OCI-LY7 (cell line): Measurements from ENCODE around the gene DUOX1. TPM values are rescaled to one million over a fixed set of nuclear protein-coding genes. Genes with fewer than 3 reads are reported as not detected.

Experiments
- BruUV-seq: library from RNA; stranded (reverse); fragments of 400-500 nt; replicated peaks from 2 replicates; lab custom pipeline; 2021; lab: Mats Ljungman, UMichigan
- CTCF ChIA-PET: fragments of 300-600 bp; sonication (Branson Sonifier 250); formaldehyde crosslinking; loops from one replicate; lab custom pipeline; 2022; ENCODE audit warnings: antibody characterized with exemption; ENCODE audit not compliant: unreplicated experiment; lab: Charles Lee
- POLR2A ChIA-PET: fragments of 300-600 bp; sonication (Branson Sonifier 250); formaldehyde crosslinking; loops from one replicate; lab custom pipeline; 2022; ENCODE audit warnings: antibody characterized with exemption; lab: Charles Lee
- DNase-seq: peaks from one replicate; pipeline ENCODE4 v3.0.0-alpha.2; 2015; ENCODE audit warnings: low spot score
- H2AFZ ChIP-seq: fragments of 200-600 bp; sonication (generic), shearing (Covaris generic); 2 replicates; pipeline ENCODE4 v1.6.1; 2014; ENCODE audit warnings: mild to moderate bottlenecking, antibody characterized with exemption, low read length, moderate library complexity
- H3K27ac ChIP-seq: fragments of 200-600 bp; sonication (generic); 2 replicates; pipeline ENCODE4 v1.5.1; 2014; ENCODE audit warnings: mixed run types, low read depth, mild to moderate bottlenecking, moderate library complexity, low read length, inconsistent platforms; ENCODE audit not compliant: poor library complexity, severe bottlenecking
- H3K36me3 ChIP-seq: fragments of 200-600 bp; sonication (generic); 2 replicates; pipeline ENCODE4 v1.6.1; 2014; ENCODE audit warnings: mild to moderate bottlenecking, antibody characterized with exemption, low read length, moderate library complexity, mixed read lengths; ENCODE audit not compliant: insufficient read depth
- H3K4me1 ChIP-seq: fragments of 200-600 bp; sonication (generic); 2 replicates; pipeline ENCODE4 v1.5.1; 2014; ENCODE audit warnings: mild to moderate bottlenecking, low read length; ENCODE audit not compliant: insufficient read depth, poor library complexity, severe bottlenecking
- H3K4me2 ChIP-seq: fragments of 200-600 bp; sonication (generic); 2 replicates; pipeline ENCODE4 v1.6.1; 2014; ENCODE audit warnings: mild to moderate bottlenecking, low read length
- H3K4me3 ChIP-seq: fragments of 200-600 bp; sonication (generic); 2 replicates; pipeline ENCODE4 v1.5.1; 2014; ENCODE audit warnings: mild to moderate bottlenecking, low read depth, low read length; ENCODE audit not compliant: poor library complexity, severe bottlenecking
- H3K79me2 ChIP-seq: fragments of 200-600 bp; sonication (generic); 2 replicates; pipeline ENCODE4 v1.6.1; 2016; ENCODE audit warnings: low read depth, mild to moderate bottlenecking, low read length, moderate library complexity, mixed read lengths; ENCODE audit not compliant: insufficient read depth
- H3K9me2 ChIP-seq: fragments of 200-600 bp; sonication (generic); 2 replicates; pipeline ENCODE4 v1.6.1; 2016; ENCODE audit warnings: mild to moderate bottlenecking, low read length, mixed read lengths; ENCODE audit not compliant: insufficient read depth
- H3K9me3 ChIP-seq: fragments of 200-600 bp; sonication (generic); 2 replicates; pipeline ENCODE4 v1.6.1; 2014; ENCODE audit warnings: mild to moderate bottlenecking, mixed run types, low read length, mixed read lengths
- H4K20me1 ChIP-seq: fragments of 200-600 bp; sonication (generic); 2 replicates; pipeline ENCODE4 v1.6.1; 2014; ENCODE audit warnings: mild to moderate bottlenecking, antibody characterized with exemption, low read length, moderate library complexity, mixed read lengths; ENCODE audit not compliant: insufficient read depth
- EZH2phosphoT487 ChIP-seq: fragments of 200-600 bp; sonication (generic); IDR thresholded peaks from 2 replicates; pipeline ENCODE4 v1.6.1; 2018; ENCODE audit warnings: low read depth, borderline replicate concordance, mild to moderate bottlenecking, mixed run types, antibody characterized with exemption, low read length, moderate library complexity, mixed read lengths
- intact Hi-C: fragments of 100-400 bp; cut with micrococcal nuclease; formaldehyde crosslinking; loops from one replicate; pipeline ENCODE4 v1.10.0; 2022; ENCODE audit not compliant: unreplicated experiment
- total RNA-seq, 2 experiments: library from RNA; depleted of rRNA in 1 of 2; stranded (reverse); fragments of >200 nt in 1 of 2; shearing (Covaris generic) in 1 of 2; gene quantifications; 2 replicates each; pipeline ENCODE4 v1.2.3, GENCODE V29; 2014 to 2022
- TF ChIP-seq, protein P1 (sequence below): fragments of 200-600 bp; sonication (generic); conservative IDR thresholded peaks from 2 replicates; pipeline ENCODE4 v1.5.1; 2014; ENCODE audit warnings: mild to moderate bottlenecking, antibody characterized with exemption, low read length, moderate library complexity, mixed read lengths

Gene DUOX1
- total RNA-seq, 2 experiments from 2014 or later = not detected

GRCh38 chr15:45114076-45114750 lies 15.6 kb upstream of the DUOX1 start, which contains the start of the genes DUOX2 and DUOXA2:
TSS of gene DUOX2 (minus strand) at chr15:45114172. CDS start at chr15:45113411, 761 bp downstream.
TSS of gene DUOXA2 (plus strand) at chr15:45114326. CDS start at chr15:45114606, 280 bp downstream.
- Histone ChIP-seq H3K36me3 (no peaks in the 10 kb centered on the region), H3K4me2 (no peak within 1 kb of the TSS; the same call in 1 of the 2 replicates), H3K4me3 (no peak within 1 kb of the TSS), H3K9me3 (no peaks in the 10 kb centered on the region), H2AFZ (no peak within 1 kb of the TSS), H3K9me2 (no peaks in the 10 kb centered on the region), H3K4me1 (no peaks in the 10 kb centered on the region), H4K20me1 (no peaks in the 10 kb centered on the region), H3K79me2 (no peaks in the 10 kb centered on the region), H3K27ac (no peak within 1 kb of the TSS)
- BruUV-seq = no TSS peak
- CTCF ChIA-PET = no interaction called here
- TF ChIP-seq, protein P1, sequence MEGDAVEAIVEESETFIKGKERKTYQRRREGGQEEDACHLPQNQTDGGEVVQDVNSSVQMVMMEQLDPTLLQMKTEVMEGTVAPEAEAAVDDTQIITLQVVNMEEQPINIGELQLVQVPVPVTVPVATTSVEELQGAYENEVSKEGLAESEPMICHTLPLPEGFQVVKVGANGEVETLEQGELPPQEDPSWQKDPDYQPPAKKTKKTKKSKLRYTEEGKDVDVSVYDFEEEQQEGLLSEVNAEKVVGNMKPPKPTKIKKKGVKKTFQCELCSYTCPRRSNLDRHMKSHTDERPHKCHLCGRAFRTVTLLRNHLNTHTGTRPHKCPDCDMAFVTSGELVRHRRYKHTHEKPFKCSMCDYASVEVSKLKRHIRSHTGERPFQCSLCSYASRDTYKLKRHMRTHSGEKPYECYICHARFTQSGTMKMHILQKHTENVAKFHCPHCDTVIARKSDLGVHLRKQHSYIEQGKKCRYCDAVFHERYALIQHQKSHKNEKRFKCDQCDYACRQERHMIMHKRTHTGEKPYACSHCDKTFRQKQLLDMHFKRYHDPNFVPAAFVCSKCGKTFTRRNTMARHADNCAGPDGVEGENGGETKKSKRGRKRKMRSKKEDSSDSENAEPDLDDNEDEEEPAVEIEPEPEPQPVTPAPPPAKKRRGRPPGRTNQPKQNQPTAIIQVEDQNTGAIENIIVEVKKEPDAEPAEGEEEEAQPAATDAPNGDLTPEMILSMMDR = no peak
- intact Hi-C loops = no loop called here
- no peak for DNase-seq
- POLR2A ChIA-PET = no interaction called here

GRCh38 chr15:45114751-45115085 lies 15.1 kb upstream of the DUOX1 start:
- no peak for TF ChIP-seq EZH2phosphoT487
- TF ChIP-seq, protein P1 = no peak
- H2AFZ ChIP-seq = no peak overlapping the region
- no peaks in the 10 kb centered on the region for H3K9me3 ChIP-seq
- ChIA-PET CTCF (no interaction called here), POLR2A (no interaction called here)
- no peaks in the 10 kb centered on the region for H3K79me2 ChIP-seq
- no peak overlapping the region; the same call in 1 of the 2 replicates for H3K4me2 ChIP-seq
- no peak overlapping the region for H3K4me3 ChIP-seq
- no peaks in the 10 kb centered on the region for H3K36me3 ChIP-seq
- no peak overlapping the region for H3K27ac ChIP-seq
- intact Hi-C loops = no loop called here
- no peak for DNase-seq
- H4K20me1 ChIP-seq = no peaks in the 10 kb centered on the region
- BruUV-seq = no TSS peak
- H3K4me1 ChIP-seq = no peaks in the 10 kb centered on the region
- no peaks in the 10 kb centered on the region for H3K9me2 ChIP-seq

DNA sequence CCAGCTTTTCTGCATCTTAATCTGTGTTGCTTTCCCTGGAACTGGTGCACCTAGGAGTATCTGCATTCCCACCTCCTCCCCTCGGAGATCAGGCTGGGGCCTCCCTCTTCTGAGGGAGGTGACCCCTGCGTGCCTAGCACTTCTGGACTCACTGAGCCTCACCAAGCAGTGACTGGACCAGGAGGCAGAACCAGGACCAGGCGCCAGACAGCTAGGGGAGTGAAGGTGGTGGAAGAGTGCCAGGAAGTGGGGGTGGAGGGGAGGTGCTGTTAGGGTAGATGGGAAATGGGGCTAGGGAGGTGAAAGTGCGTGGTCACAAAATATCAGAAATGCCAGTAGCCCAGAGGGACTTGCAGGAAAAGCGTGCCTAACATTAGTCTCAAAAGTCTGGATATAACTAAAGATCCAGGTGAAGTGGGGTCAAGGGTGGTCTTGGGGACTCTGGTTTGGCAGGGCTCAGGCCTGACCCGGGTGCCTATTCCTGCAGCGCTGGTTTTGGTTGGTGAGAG lies 14.4 kb upstream of the DUOX1 start:
- TF ChIP-seq, protein P1 = no peak
- TF ChIP-seq EZH2phosphoT487 = no peak
- ChIA-PET CTCF (no interaction called here), POLR2A (no interaction called here)

More for the DNA sequence above, 14.4 kb upstream of the DUOX1 start:
- H4K20me1 ChIP-seq = no peaks in the 10 kb centered on the region
- intact Hi-C loops = no loop called here
- no TSS peak for BruUV-seq
- H3K79me2 ChIP-seq = no peaks in the 10 kb centered on the region
- no peak overlapping the region for H3K4me3 ChIP-seq
- H3K27ac ChIP-seq = no peak overlapping the region
- H2AFZ ChIP-seq = no peak overlapping the region
- H3K36me3 ChIP-seq = no peaks in the 10 kb centered on the region
- no peak overlapping the region for H3K4me2 ChIP-seq
- H3K9me2 ChIP-seq = no peaks in the 10 kb centered on the region
- H3K4me1 ChIP-seq = no peaks in the 10 kb centered on the region
- no peaks in the 10 kb centered on the region for H3K9me3 ChIP-seq
- DNase-seq = no peak
